GM19239 (cell line): ENCODE results near the gene PNKP.
A peak's percentile ranks its signal among the peaks of the same experiment; 100 is the strongest.

Experiments
- DNase-seq: peaks from one replicate; pipeline ENCODE4 v3.0.0; 2011; ENCODE audit warnings: low spot score; ENCODE audit not compliant: insufficient read length
- FAIRE-seq: peaks from 2 replicates; lab custom pipeline; 2011; peaks lifted over from hg19 to GRCh38; lab: Jason Lieb, UNC

The PNKP gene

GRCh38 chr19:49890349-49891311 lies 23.3 kb upstream of the PNKP start:
- FAIRE-seq (no peak), DNase-seq (peak; percentile 79)

GRCh38 chr19:49889687-49890348 lies 22.4 kb upstream of the PNKP start:
- DNase-seq (peak; percentile 74), FAIRE-seq (peak; percentile 47)

- FAIRE-seq = no peak
- no peak for DNase-seq
These were observed 21.8 kb upstream of the PNKP start for GRCh38 chr19:49889038-49889686.

GRCh38 chr19:49888510-49888824 lies 21.1 kb upstream of the PNKP start:
- no peak for DNase-seq
- FAIRE-seq = no peak

GRCh38 chr19:49887665-49888509 lies 20.5 kb upstream of the PNKP start:
- no peak for FAIRE-seq
- no peak for DNase-seq

DNA sequence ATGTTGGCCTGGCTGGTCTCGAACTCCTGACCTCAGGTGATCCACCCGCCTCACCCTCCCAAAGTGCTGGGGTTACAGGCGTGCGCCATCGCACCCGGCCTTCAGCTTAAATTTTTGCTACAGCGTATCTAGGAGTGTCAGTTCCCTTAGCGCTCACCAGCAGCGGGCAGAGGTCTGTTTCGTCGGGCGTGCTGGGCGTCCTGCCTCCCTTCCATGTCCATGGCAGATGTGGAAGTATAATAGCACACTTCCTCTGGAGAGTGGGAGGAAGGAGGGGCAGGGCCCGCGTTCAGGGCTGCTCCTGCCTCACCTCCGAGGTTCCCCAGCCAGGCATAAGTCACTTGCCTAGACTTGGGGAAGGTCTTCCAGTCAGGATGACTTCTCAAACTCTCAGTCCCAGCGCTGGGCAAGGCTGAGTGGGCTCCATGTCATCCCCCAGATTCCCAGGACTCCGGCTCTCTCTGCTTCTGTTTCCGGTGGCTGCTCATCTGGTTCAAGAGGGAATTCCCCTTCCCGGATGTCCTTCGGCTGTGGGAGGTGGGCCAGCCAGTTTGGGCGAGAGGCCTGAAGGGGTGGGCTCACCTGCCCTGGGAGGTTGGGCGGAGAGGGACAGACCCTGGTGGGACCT lies 19.8 kb upstream of the PNKP start:
- FAIRE-seq = no peak
- DNase-seq = no peak

DNA sequence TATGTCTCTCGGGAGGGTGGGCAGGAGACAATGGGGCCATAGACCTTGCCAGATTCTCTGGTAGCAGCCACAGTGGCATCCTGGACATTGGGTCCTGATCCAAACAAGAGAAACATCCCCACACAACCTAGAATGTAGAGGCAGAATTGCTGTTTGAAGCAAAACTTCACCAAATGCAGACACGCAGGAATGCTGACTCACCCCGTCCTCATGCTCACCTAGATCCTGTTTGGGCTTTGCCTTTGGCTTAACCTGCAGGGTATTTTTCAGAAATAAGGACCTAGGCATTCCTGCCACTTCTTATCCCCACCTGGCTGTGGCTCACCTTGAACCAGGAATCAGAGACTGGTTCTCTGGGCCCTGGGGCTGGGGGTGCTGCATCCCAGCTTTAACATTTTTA lies 17.4 kb upstream of the PNKP start:
- FAIRE-seq = no peak

DNA sequence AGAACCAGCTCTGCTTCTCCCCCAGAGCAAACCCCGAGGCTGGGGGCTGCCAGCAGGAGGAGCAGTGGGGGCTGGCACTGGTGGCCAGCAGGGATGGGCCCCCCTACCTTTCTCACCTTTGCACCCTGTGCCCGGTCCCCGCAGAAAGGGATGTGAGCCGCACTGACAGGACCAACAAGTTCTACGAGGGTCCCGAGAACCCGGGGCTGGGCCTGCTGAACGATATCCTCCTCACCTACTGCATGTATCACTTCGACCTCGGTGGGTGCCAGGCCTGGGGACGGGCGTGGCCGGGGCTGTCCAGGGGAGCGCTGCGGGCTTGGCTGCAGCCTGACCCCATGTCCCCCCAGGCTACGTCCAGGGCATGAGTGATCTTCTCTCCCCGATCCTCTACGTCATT lies 16.7 kb upstream of the PNKP start:
- DNase-seq = no peak
- no peak for FAIRE-seq

More for the DNA sequence above, 17.4 kb upstream of the PNKP start:
- DNase-seq = no peak

GRCh38 chr19:49883094-49883493 lies 15.7 kb upstream of the PNKP start:
- FAIRE-seq = no peak
- DNase-seq = no peak

DNA sequence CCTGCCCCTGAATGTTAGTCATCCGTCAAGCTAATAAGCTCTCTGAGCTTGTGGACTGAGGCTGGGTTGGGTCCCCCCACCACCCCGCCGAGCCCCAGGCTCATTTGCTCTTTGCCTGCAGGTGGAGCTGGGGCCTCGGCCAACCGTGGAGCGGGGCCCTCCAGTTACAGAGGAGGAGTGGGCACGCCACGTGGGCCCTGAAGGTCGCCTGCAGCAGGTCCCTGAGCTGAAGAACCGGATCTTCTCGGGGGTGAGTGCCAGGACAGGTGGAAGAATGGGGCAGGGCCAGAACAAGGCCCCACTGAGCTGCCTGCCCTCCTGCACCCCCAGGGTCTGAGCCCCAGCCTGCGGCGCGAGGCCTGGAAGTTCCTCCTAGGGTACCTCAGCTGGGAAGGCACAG lies 15.3 kb upstream of the PNKP start:
- FAIRE-seq = no peak
- no peak for DNase-seq

DNA sequence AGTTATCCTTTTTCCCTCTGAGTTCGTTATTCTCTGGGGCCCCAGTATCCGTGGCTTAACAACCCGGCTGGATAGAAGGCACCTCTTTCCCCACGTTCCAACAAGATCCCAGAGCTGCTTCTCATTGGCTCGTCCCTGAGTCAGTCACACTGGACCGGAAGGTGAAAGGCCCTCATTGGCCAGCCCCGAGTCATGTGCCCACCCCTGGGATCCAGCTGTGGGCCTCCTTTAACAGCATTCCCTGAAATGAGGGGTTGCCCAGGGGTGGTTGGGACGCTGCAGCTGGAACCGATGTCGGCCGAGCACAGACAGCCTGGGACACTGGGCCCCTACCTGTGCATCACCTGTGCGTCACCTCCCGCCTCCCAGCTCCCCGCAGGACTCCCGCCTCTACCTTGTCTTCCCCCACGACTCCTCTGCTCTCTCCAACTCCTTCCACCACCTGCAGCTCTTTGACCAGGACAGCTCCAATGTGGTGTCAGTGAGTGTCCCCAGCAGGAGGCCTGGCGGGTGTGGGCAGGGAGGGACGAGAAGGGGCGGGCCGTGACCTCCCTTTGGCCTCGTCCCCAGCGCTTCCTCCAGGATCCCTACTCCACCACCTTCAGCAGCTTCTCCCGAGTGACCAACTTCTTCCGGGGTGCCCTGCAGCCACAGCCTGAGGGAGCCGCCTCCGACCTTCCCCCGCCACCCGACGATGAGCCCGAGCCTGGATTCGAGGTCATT lies 14.5 kb upstream of the PNKP start:
- DNase-seq (no peak), FAIRE-seq (no peak)

GRCh38 chr19:49881186-49881585 lies 13.8 kb upstream of the PNKP start:
- no peak for FAIRE-seq
- no peak for DNase-seq

- DNase-seq = no peak
- FAIRE-seq = no peak
These were observed 12.9 kb upstream of the PNKP start for GRCh38 chr19:49880162-49880869.

GRCh38 chr19:49879243-49879963 lies 12.0 kb upstream of the PNKP start:
- FAIRE-seq (no peak), DNase-seq (no peak)

DNA sequence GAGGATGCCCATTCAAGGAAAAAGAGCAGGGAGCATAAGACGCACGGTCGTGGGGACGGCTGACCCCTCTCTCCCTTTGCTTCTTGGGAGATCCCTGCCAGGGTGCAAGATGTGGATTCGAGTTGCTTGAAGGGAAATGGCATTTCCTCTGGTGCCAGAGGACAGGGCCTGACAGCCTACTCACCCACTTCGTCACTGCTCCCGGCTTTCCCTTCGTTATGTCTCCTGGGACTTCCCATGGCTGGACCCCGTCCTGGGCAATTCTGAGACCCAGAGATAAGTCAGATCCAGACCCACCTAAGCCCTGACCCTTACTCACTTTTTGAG lies 11.3 kb upstream of the PNKP start:
- FAIRE-seq (no peak), DNase-seq (no peak)

- FAIRE-seq = no peak
- peak; percentile 98 for DNase-seq
These were observed 10.7 kb upstream of the PNKP start for GRCh38 chr19:49877879-49878743.
